HG02938 (cell line): Measurements from ENCODE around the gene RTN4R.
"Not testable (repeated sequence)": the region's sequence is repeated elsewhere in the genome, so short reads cannot be mapped to it uniquely, and the experiment has no call there.

Experiments used
- ATAC-seq: cut with Tn5 transposase; IDR thresholded peaks from one replicate; pipeline ENCODE4 v1.9.1; 2021; ENCODE audit warnings: mild to moderate bottlenecking, moderate library complexity; ENCODE audit not compliant: unreplicated experiment

RTN4R gene

DNA sequence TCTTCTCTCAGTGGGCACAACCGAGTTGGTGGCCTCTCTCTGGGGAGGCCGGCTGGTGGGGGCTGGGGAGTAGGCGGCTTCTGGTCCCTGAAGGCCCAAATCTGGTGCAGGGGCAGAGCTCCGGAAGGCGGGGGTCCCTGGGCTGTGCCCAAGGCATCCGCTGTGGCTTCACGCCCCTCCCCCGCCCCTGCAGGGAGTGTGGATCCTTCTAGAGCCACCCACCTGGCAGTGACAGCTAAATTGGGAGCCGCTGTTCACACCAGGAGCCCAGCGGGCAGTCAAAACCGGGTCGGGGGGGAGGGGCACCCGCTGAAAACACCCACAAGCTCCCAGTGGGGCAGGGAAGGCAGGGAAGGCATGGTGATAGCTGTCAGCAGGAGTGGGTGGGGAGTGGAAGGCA is 4.6 kb upstream of the RTN4R start:
- ATAC-seq = no peak

DNA sequence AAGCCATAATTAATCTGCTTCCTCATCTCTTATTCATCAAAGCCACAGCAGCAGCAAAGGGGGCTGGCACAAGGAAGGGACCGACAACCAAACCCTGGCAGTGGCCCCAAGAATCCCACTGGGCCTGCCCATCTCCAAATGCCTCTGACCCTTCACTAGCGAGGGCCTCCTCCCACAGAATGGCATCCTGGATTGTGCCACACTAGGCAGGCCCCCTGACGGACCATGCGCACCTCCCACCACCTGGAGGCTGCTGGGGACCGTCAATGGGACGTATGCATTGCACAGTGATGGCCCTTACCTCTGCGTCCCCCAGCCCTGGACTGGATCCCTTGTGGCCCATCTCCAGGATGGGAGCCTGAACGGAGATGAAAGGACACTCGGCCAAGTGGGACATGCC is 4.1 kb upstream of the RTN4R start:
- no peak for ATAC-seq

DNA sequence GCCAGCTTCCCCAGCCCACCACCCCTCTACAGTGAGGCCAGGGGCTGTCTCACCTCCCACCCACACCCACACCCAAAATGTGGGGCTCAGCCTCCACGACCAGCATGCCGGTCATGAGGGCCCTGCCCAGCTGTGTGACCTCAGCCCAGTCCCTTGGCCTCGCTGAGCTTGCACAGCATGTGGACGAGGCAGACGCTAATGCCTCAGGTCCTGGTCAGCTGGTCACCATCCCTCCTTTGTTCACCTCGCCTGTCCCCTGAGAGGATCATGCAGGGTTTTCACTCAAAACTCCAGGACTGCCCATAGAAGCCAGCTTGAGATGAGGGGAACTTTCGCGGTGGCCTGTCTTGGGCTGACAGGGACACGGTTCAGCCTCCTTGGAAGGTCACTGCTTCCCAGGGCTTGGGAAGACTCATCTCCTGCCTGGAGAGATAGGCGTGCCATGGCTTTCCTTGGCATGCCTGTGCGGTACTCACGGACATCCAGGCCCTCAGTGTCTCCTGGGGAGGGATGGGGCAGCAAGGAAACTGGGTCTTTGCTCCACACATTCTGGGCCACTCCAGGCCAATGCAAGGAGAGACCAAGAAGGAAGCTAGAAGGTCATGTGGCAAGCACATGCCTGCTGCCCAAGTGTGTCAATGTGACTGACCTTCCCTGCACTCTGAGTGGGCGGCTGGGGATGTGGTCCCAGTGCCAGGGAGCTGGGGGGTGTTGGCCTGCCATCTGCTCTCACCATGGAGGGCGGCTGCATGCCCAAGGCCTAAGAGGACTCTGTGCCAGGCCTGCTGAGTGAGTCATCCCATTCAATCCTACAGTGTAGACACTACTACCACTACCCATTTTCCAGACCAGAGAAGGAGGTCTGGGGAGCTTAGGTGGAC is 3.2 kb upstream of the RTN4R start:
- ATAC-seq = no peak

DNA sequence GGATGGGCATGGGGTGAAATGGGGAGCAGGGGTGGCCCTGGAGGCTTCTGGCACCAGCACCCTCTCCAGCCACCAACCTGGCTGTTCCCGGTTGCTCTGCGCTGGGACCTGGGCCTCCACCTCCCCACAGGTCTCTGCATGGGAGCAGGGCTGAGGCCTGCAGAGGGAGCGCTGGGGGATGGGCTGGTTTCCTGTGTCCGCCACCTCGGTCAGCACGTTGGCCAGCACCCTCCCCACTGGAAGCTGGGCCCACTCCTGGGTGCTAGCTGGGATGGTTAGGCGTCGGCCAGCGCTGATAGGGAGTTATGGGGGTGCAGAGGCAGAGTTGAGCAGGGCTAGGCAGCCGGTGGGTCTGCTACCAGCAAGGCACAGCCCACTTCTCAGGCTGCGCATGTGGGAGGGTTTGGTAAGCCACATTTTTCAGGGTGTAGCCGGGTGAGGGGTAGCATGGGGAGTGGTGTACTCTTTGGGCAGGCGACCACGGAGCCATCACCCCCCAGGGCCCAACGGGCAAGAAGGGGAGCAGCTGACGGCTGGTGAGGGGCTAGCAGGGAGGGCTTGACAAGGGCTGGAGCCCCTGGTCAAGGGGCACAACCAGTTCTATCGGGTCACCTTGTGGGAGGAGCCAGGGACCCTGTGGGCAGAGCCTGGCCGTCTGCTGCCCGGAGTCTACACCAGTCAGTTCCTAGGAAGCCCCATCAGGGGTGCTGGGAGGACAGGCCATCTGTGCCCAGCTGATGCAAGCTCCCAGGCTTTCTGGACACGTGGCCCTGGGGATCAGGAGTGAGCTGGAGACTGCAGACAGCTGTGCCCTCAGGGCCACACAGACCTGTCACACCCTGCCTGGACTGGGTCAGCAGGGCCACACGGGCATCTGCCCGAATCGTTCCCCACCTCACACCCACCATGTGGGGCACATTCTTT is 2.3 kb upstream of the RTN4R start:
- not testable (repeated sequence) for ATAC-seq

DNA sequence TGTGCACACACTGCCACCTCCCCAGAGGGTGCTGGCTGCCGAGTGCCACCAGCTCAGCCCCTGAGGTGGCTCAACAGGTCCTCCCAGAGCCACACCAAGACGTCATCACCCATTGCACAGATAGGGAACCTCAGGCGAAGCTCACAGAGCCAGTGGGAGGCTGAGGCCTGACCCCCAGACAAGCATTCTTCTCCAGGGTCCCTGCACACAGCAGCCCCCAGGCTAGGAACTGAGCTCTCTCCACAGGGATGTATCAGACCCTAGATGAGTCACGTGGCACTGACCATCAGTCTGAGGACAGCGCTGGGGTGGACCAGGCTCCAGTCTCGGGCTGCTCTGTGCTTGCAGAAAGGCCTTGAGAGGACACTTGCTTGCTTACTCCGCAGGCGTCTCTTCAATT is 1.6 kb upstream of the RTN4R start:
- ATAC-seq = not testable (repeated sequence)

DNA sequence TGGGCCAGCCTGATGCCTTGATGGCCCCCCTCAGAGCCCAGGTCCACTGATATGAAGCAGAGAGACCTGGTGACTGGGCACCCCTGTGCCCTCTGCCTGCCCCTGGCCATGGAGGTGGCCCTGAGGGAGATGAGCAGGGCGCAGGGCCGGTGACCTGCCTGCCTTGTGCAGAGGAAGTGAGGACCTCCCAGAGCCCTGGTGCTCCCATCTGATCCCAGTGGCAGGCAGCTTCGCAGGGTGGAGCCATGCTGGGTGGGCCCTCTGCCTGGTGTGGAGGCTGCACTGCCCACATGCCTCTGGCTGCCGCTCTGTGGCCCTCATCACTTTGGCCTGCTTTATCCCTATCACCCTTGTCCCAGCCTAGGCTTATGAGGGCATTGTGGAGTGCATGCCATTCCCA is 1.1 kb upstream of the RTN4R start:
- not testable (repeated sequence) for ATAC-seq

DNA sequence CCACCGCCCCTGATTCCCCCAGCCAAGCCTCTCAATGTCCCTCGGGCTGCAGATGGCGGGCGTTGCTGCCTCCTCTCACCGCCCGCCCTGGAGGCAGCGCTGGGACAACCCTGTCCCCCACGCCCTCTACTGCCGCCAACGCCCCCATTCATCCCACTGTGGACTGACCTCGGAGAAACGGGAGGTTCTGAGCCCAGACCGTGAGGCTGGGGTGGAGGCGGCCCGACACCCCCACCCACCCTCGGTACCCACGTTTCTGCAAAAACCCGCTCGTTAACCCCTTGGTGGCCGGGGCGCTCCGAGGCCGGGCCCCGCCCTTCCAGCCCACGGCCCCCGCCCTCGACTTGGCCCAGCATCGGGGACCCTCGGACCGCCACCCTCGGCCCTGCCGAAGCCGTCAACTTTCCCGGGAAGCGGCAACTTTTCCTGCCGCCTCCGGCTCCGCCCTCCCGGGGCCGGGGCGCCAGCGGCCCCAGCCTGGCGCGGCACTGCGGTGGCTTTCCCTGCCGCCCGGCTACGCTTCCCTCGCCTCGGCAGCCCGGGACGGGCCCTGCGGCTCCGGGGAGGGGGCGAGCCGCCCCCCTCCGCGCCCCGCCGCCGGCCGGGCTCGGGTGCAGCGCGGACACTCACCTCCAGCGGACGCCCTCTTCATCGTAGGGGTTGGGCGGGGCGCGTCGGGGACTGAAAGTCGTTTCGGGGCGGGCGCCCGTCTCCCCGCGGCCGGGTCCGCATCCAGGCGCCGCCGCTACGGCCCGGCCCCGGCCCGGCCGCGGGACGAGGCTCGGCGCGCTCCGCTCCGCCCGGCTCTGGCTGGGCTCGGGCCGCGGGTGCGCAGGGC is 458 bp downstream of the RTN4R start:
- no peak for ATAC-seq

DNA sequence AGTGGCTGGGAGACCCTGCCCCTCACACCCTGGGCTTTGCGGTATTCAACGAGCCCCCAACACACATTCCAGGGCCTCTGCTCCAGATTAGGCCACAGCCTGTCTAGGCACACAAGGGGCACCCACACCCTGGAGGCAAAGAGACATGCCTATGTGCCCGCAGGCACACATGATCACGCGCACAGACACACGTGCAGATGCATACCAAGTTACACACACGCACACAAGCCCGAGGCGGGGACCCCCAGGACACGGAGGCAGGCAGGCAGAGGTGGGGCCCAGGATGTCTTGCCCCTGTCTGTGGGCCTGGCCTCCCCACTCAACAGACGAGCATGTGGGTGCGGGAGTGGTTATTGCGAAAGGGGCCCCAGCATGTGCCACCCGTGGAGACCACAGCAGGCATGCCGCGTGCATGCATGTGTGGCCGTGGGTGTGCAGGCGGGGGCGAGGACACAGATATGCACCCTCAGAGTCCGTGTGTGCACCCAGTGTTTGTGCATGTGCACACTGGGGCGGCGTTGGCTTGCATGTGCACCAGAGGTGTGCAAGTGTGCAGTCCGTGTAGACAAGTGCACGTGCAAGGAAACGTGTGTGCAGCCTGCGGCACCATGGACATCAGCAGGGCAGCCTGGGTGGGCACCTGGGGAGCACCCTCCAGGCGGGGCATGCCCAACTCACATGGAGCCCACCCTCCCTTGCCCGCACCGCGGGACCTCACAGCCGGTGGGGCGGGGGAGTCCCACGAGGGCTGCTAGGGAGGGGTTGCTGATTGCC is 1.3 kb downstream of the RTN4R start:
- ATAC-seq = not testable (repeated sequence)

DNA sequence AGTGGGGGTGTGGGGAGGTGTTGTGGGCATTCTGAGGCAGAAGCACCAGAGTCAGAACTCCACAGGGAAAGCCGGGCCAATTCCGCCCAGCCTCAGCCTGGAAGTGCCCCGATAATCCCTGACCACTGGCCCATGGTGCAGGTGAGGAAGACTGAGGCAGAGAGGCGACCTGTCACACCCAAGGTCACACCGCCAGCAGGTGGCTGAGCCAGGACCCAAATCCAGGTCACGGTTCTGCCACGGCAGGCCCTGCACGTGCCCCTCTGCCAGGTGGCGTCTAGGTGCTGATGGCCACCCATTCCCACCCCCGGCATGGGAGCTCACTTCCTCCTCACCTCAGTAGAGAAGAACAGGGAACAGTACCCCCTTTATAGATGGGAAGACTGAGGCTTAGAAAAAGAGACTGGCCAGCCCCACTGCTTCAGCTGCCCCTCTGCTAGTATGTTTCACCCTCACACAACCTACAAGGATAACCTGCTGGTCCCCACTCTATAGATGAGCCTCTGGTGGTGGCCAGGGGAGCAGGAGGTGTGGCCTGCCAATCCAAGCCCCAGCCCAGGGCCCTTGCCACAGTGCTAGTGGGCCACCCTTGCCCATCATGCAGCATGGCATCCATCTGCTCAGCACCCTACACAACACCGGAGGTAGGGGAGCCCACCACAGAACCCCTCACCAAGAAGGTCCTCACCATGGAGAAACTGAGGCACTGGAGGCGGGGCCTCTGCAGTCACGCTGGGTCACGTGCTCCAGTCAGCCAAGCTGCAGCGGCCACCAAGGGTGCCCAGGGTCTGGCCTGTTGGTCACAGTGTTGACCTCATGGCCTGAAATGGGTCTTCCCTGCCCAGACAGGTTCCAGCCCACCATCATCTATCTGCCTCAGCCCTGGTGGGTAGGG is 2.1 kb downstream of the RTN4R start:
- not testable (repeated sequence) for ATAC-seq

DNA sequence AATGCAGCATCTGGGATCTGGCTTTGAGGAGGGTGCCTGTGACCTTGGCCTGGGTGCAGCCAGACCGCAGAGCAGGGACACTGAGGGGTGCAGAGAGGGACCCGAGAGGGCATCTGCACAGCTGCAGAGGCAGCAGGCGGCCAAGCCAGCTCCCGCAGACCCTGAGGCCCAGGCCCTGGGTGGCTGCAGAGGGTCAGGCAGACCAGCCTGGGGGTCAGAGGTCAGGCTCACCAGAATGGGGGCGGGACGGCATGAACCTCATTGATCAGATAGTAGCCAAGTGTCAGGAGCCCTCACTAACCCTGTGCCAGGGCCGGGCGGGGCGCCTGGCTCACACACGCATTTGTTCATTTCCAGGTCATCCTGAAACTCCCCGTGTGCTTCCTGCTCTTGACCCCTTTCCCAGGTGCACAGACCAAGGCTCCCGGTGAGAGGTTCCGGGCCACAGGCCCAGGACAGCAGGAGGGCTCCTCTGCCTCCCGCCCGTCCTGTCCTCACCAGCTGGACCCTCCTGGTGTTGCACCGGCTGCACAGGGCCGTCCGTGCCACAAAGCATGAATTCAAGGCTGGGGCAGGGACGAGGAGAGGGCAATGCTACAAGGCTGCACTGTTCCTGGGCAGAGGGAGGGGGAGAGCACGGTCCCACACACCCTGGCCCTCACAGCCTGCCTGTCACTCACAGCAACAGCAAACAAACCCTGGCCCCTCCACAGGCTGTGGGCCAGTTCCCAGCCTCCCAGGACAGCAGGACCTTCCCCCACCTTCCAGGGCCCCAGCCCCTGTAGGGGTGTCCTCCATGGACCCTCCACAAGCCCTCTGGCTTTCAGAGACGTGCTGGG is 3.3 kb downstream of the RTN4R start:
- no peak for ATAC-seq

DNA sequence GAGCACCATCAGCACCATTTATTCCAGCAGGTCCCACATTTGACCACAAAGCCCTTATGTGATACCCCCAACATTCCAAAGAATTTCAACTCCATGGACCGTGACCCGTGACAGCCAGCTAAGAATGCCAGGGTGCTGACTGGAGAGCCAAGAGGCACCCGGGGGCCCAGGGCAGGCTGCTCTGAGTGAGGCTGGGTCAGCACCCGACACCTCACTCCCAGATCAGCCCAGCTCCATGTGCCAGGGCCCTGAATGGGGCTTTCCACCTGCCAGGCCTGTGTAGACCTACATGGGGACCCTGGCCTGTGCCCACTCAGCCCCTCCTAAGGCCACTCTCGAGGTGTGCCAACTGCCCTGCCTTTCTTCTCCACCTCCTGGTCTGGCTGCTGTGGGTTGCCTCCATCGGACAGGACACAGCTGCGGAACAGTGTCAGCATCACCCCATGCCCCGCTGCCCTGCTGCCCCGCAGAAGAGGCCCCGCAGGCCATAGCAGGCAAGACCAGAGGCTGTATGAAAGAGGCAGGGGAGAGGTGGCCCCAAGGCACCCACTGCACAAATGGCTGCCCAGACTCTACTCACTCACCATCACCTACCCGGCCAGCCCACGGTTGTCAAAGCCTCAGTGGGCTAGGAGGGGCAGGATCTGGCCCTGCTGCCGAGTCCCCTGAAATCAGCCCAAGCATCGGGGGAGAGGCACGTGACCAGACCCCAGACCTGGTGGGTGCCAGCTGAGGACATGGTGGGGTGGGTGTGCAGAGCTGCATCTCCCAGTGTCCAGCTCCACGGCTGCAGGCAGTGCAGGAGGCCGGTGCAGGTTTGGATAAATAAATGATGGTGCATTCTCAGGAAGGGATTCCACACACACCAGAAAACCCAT is 4.5 kb downstream of the RTN4R start:
- not testable (repeated sequence) for ATAC-seq

DNA sequence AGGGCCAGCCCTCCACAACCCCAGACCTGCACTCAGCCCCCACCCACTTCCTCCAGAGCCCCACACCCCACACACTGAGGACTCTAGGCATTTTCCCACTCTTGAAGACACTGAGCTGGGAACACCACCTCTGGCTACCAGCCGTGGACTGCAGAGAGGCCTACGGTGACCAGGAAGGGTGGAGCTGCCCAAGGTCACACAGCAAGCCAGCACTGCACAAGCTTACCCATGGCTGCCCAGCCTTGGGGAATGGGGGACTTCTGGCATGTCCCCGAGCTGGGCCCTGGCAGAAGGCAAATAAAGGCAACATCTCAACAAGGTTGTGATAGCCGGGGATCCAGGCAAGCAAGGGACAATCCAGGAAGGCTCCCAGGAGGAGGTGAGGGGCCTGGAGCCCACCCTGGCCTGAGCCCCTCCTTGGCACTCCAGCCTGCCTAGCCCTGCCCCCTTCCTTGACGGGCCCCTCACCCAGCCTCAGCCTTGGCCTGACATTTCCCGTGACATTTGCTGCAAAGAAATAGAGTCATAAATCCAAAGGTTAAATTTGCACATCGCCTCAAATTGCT is 5.5 kb downstream of the RTN4R start:
- ATAC-seq = no peak

DNA sequence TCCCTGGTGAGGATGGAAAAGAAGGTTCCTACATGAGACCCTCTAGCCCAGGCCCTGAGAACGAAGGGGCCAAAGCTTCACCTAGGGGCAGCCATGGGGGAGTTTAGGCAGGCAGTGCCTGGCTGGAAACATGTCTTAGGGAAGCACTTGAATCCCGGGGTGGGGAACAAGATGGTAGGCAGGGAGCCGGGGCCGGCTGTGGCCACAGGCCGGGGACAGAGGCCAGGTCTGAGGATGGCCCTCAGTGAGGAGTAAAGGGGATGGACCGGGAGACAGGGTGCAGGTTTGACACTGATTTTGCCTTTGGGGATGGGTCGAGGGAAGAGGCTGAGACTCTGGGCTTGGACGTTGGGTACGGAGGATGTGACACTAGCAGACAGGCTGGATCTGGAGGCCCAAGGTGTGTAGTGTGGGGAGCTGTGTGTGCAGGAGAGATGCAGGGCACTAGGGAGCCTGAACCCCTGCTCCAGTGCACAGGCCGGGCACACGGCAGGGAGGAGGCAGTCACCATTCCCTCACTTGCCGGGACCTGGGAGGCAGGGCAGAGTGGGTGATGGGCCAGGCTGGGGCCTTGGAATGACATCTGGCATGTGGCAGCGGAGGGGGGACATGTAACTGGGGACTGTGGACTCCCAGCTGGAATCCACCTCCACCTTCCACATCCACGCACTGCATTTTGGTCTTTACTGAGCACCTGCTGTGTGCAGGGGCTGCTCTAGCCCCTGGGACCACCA is 6.1 kb downstream of the RTN4R start:
- ATAC-seq = no peak

DNA sequence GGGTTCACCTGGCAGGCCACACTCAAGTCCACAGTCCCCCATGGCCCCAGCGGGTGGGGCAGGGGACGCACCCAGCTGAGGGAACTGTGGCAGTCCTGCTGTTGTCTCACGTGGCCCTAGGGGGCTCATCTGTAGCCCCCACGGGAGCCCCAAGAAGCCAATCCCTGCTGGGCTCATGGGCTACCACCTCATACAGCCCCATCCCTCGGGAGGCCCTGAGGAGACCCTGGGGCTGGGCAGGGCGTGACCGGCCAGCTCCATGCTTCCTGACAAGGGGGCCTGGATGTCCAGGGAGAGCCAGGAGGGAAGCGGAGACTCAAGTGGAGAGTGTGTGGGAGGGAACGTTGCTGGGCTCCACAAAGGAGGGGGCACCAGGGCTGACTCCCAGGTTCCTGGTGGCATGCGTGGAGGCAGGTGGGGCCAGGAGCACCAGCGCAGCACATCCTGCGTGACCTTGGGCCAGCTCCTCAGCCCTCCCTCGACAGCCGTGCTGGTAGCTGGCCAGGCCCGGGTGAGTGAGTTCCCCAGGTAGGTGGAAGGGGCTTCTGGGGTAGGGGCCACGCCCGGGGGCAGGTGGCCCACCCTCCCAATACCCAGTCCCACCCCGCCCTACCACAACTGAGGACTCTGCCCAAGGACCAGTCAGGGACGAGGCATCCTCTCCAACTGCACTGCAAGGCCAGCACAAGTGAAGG is 7.9 kb downstream of the RTN4R start:
- ATAC-seq = no peak

DNA sequence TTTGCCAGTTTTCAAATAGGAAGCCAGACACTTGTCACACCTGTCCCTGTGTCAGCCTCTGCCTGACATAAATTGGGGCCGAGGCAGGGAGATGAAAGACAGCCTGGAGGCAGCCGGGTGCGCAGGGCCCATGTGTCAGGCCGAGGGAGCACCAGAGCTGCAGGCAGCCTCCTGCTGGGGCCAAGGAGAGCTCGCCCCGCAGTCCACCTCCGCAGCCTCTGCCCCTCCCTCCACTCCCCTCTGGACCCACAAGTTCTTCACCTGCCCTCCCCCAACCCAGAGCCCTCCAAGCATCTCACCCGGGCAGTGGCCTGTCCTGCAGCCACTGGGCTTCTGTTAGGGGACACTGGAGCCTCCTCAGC is 8.8 kb downstream of the RTN4R start:
- no peak for ATAC-seq
